C4-2B (cell line): Measurements from ENCODE around the gene PM20D2.

Experiments used
- CTCF ChIP-seq: fragments of 450-650 bp; conservative IDR thresholded peaks from 2 replicates; pipeline ENCODE4 v1.5.1; 2017; ENCODE audit warnings: mild to moderate bottlenecking
- ZFX ChIP-seq: fragments of 450-650 bp; IDR thresholded peaks from 2 replicates; pipeline ENCODE4 v1.6.1; 2017

GRCh38 chr6:89120371-89120770 lies 25.5 kb upstream of the PM20D2 start:
- TF ChIP-seq CTCF (no peak), ZFX (no peak)
